ENCODE measurements around the gene FOXJ3. TPM values are rescaled to one million over a fixed set of nuclear protein-coding genes. Genes with fewer than 3 reads are reported as not detected.

FOXJ3 gene
- polyA plus RNA-seq, 1 of the 3 experiments (the other 2 are of a cell fraction), result 16.0 TPM

GRCh38 chr1:42250164-42250563, 84.9 kb downstream of the FOXJ3 start (continued):
- TF ChIP-seq, protein P1, sequence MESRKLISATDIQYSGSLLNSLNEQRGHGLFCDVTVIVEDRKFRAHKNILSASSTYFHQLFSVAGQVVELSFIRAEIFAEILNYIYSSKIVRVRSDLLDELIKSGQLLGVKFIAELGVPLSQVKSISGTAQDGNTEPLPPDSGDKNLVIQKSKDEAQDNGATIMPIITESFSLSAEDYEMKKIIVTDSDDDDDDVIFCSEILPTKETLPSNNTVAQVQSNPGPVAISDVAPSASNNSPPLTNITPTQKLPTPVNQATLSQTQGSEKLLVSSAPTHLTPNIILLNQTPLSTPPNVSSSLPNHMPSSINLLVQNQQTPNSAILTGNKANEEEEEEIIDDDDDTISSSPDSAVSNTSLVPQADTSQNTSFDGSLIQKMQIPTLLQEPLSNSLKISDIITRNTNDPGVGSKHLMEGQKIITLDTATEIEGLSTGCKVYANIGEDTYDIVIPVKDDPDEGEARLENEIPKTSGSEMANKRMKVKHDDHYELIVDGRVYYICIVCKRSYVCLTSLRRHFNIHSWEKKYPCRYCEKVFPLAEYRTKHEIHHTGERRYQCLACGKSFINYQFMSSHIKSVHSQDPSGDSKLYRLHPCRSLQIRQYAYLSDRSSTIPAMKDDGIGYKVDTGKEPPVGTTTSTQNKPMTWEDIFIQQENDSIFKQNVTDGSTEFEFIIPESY (IDR thresholded peaks at IDR 0.05; ENCODE audit: borderline replicate concordance, low read depth), result no peak
- TF ChIP-seq NRF1 (IDR thresholded peaks at IDR 0.05; ENCODE audit: low read depth, low read length) (no peak), YY1 (IDR thresholded peaks at IDR 0.05; ENCODE audit: low read depth) (no peak)

DNA sequence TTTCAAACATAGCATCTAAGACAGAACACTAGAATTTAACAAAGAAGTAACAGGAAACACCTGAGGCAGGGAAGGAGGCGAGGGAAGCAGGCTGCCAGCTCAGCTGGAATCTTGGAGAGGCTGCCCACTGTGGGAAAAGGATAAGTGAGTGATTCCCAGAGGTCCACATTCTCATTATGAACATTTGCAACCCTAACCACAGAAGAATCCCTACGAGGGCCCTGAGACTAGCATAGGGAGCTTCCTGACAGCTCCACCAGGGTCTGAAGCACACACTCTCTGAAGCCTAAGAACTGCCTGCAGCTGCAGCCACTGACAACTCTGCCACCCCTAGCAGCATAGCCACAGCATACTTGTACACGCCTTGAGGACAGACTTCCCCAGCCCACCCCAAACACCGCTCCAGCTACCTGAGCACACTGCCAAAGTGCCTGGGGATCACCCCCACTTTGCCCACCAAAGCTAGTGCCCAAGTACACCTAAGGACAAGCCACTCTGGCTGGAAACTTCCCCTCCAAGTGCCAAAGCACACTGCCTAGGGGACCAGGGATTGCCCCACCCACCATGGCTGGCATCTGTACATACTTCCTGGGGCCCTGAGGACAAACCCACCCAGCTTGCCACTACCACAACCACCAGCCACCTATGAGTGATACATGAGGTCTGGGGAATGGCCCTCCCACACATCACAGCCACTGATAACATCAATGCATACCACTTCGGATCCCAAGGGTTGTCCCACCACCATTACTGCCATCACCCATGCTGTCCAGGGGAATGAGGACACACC, 93.9 kb downstream of the FOXJ3 start:
- H3K4me2 ChIP-seq, result no peak overlapping the region
- no peak for DNase-seq
- no peak overlapping the region for H3K27ac ChIP-seq (ENCODE audit: low read depth in 2 of 2, low read length in 1 of 2)
- no peak overlapping the region for H3K4me3 ChIP-seq (ENCODE audit: low read depth in 2 of 2, low read length in 1 of 2)
- H3K9me3 ChIP-seq, result no peaks in the 10 kb centered on the region
- no peaks in the 10 kb centered on the region for H3K9me2 ChIP-seq
- 93% methylated on average over 3 of the region's 5 CpGs for WGBS (ENCODE audit: low lambda C conversion rate)
- ChIA-PET CTCF (no interaction called here), POLR2A (no interaction called here)
- H3K36me3 ChIP-seq (replicated peaks in 1 of 2; ENCODE audit: control insufficient read depth in 1 of 2, insufficient read depth in 2 of 2, low read length in 1 of 2), result peaks cover 0 to 32% of the 10 kb centered on the region in 2 experiments
- peaks cover 0 to 6% of the 10 kb centered on the region in 2 experiments; a peak in 1 of 4 replicates for H3K4me1 ChIP-seq (ENCODE audit: control insufficient read depth in 1 of 2, insufficient read depth in 2 of 2, low read depth in 1 of 2, low read length in 1 of 2)
- H4K20me1 ChIP-seq (ENCODE audit: insufficient read depth), result peaks cover 13% of the 10 kb centered on the region; the same call in 1 of the 2 replicates
- no peak overlapping the region for H2AFZ ChIP-seq (ENCODE audit: low read depth)
- no peaks in the 10 kb centered on the region for H3K27me3 ChIP-seq (ENCODE audit: insufficient read depth)
- no peaks in the 10 kb centered on the region for H3F3A ChIP-seq (replicated peaks; ENCODE audit: insufficient read depth)
- H3K79me2 ChIP-seq (ENCODE audit: insufficient read depth), result peaks cover 96% of the 10 kb centered on the region
- no peak overlapping the region for H3K9ac ChIP-seq
- TF ChIP-seq RFX5 (IDR thresholded peaks at IDR 0.05; ENCODE audit: low read length) (no peak), MAX (IDR thresholded peaks at IDR 0.05; ENCODE audit: low read depth) (no peak), SMC3 (IDR thresholded peaks at IDR 0.05; ENCODE audit: low read depth, low read length) (no peak), FOXM1 (IDR thresholded peaks at IDR 0.05; ENCODE audit: low read depth) (no peak), FOXJ3 (CRISPR knock-in tag; IDR thresholded peaks at IDR 0.05) (no peak), NRF1 (IDR thresholded peaks at IDR 0.05; ENCODE audit: low read depth, low read length) (no peak), TCF12 (IDR thresholded peaks at IDR 0.05) (no peak), YY1 (IDR thresholded peaks at IDR 0.05; ENCODE audit: low read depth) (no peak), TAF1 (IDR thresholded peaks at IDR 0.05; ENCODE audit: borderline replicate concordance, low read depth, low read length) (no peak), MEF2A (IDR thresholded peaks at IDR 0.05; ENCODE audit: borderline replicate concordance, low read depth) (no peak), RCOR1 (IDR thresholded peaks at IDR 0.05; ENCODE audit: low read length) (no peak), PBX3 (IDR thresholded peaks at IDR 0.05) (no peak), NFIC (IDR thresholded peaks at IDR 0.05; ENCODE audit: borderline replicate concordance) (no peak), TEAD4 (IDR thresholded peaks at IDR 0.05; ENCODE audit: borderline replicate concordance, insufficient read depth) (no peak)
- TF ChIP-seq, protein P2, sequence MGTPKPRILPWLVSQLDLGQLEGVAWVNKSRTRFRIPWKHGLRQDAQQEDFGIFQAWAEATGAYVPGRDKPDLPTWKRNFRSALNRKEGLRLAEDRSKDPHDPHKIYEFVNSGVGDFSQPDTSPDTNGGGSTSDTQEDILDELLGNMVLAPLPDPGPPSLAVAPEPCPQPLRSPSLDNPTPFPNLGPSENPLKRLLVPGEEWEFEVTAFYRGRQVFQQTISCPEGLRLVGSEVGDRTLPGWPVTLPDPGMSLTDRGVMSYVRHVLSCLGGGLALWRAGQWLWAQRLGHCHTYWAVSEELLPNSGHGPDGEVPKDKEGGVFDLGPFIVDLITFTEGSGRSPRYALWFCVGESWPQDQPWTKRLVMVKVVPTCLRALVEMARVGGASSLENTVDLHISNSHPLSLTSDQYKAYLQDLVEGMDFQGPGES (IDR thresholded peaks at IDR 0.05; ENCODE audit: low read depth, low read length), result no peak
